Tibial nerve (tissue), 3 donors: ENCODE results near the gene CNTNAP5.

ENCODE experiments used
- CTCF ChIP-seq, 5 experiments: fragments of 200-600 bp in 3 of 5; fragments of 450-650 bp in 2 of 5; sonication (generic) in 3 of 5; IDR thresholded peaks; one replicate each; pipeline ENCODE4 v1.5.1; 2016 to 2019; ENCODE audit warnings: antibody characterized with exemption in 5 of 5, mild to moderate bottlenecking in 3 of 5, moderate library complexity in 2 of 5
- POLR2A ChIP-seq, 2 donors: fragments of 450-650 bp; IDR thresholded peaks; one replicate each; pipeline ENCODE4 v1.6.1; 2017; ENCODE audit warnings: antibody characterized with exemption in 2 of 2, mild to moderate bottlenecking in 2 of 2, moderate library complexity in 2 of 2

- TF ChIP-seq CTCF (IDR thresholded peaks at IDR 0.05): no peak
- TF ChIP-seq POLR2A (IDR thresholded peaks at IDR 0.05): no peak
Observed at GRCh38 chr2:124524155-124524915, 499.2 kb downstream of the CNTNAP5 start.
